Lung microvascular endothelial cell (primary cell): ENCODE measurements around the gene CCL2. TPM values are rescaled to one million over a fixed set of nuclear protein-coding genes. Genes with fewer than 3 reads are reported as not detected.
"Not testable (repeated sequence)": the region's sequence is repeated elsewhere in the genome, so short reads cannot be mapped to it uniquely, and the experiment has no call there.

Experiments used
- DNase-seq, 2 donors: peaks; one replicate each; pipeline versions ENCODE4 v3.0.0 to v3.0.0-alpha.2; 2010; ENCODE audit warnings: low read depth in 2 of 2
- total RNA-seq: library from RNA; depleted of rRNA; stranded (reverse); fragments of >200 nt; gene quantifications from 2 replicates; pipeline ENCODE4 v1.2.1, GENCODE V29; 2014

Gene CCL2
- 75.8 and 137 TPM in 2 replicates for total RNA-seq

DNA sequence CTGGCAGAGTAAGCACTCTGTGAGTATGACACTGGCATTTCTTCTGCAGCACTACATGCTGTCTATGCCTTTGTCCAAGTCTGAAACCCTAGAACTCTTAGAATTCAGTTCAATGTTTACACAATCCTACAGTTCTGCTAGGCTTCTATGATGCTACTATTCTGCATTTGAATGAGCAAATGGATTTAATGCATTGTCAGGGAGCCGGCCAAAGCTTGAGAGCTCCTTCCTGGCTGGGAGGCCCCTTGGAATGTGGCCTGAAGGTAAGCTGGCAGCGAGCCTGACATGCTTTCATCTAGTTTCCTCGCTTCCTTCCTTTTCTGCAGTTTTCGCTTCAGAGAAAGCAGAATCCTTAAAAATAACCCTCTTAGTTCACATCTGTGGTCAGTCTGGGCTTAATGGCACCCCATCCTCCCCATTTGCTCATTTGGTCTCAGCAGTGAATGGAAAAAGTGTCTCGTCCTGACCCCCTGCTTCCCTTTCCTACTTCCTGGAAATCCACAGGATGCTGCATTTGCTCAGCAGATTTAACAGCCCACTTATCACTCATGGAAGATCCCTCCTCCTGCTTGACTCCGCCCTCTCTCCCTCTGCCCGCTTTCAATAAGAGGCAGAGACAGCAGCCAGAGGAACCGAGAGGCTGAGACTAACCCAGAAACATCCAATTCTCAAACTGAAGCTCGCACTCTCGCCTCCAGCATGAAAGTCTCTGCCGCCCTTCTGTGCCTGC is at the start of gene CCL2:
CCL2 (plus strand) TSS at position 635 of the 730 bp plus-strand sequence; CDS start at position 700, 65 bp downstream.
- peak; percentile 76 to 88 for DNase-seq

DNA sequence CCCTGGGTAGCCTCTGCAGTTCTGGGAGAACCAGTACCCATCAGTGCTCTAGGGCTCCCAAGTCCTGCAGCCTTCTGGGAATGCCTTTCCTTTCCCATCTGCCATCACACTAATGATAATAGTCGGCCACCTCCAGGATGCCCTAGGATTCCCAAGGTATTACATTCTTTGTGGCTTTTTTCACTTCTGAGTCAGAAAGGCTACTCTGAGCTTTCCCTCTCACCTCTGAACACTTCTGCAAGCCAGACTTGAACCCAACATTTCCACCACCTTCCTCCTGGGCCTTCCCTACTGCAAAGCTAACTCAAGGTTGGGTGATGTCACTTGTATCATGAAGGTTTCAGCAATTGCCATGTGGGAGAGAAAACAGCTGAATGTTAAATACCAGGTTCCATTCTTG is 49.7 kb upstream of the CCL2 start:
- DNase-seq, result no peak

- no peak for DNase-seq
Observed at GRCh38 chr17:34206569-34206968, 48.5 kb upstream of the CCL2 start.

DNA sequence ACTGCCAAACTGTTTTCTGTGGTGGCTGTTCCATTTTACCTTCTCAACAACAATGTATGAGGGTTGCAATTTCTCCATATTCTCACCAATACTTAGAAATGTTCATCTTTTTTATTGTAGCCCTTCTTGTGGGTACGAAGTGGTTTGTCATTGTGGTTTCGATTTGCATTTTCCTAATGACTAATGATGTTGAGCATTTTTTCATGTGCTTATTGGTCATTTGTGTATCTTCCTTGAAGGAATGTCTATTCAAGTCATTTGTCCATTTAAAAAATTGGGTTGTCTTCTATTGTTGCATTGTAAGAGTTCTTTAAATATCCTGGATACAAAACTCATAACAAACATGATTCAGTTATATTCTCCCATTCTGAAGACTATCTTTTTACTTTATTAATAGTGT is 47.5 kb upstream of the CCL2 start:
- DNase-seq, result no peak

GRCh38 chr17:34218748-34219147 is 36.3 kb upstream of the CCL2 start:
- DNase-seq, result no peak

DNA sequence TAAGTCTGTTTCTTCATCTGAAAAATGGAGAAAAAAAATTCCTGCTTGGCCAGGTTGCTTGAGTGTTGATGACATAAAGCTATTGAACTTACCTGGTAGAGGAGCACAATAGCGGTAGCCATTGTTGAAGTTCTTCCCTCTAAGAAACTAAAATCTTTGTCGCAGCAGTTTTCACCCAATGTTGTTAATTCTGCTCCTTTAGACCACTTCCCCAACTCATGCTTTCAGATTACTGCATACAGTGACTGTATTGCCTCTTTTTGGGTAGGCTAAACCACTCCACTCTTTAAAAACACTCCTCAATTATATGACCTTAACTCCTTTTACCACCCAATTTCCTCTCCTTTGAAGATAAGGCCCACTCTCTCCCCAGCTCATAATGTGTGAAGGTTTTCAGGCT is 35.7 kb upstream of the CCL2 start:
- no peak for DNase-seq

- no peak for DNase-seq
Observed at GRCh38 chr17:34220045-34220751, 34.9 kb upstream of the CCL2 start.

DNA sequence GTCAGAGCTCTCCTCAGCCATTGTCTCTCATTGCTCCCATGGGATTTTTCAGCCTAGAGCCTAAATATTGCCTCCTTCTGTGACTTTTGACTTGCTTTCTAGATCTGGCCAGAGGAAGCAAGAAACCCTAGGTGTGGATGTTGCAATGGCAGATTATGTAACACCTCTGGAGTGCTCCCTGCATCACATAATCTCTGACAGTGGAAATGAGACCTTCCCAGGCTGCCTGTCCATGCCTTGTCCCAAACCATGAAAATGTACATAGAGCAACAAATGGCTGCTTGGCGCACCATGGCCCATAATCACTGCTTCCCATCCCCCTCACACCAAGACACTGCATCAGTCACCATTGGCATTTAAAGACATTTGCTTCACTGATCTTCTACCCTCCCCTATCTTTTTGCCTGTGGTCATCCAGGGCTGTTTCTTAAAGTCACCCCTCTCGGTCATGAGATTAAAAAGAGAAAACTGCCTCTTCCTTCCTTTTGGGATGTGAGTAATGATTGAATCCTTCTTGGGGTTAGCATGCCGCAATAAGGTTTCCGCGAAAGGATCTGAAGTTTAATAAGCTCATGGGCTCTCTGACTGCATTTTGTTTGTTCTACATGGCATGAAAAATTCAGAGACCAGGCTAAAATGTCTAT is 34.2 kb upstream of the CCL2 start:
- peak in 1 of 2 donors; percentile 25 for DNase-seq

GRCh38 chr17:34221411-34221810 is 33.7 kb upstream of the CCL2 start:
- no peak for DNase-seq

GRCh38 chr17:34222722-34223497 is 32.2 kb upstream of the CCL2 start:
- no peak for DNase-seq

- DNase-seq, result no peak
Observed at GRCh38 chr17:34225046-34225445, 30.0 kb upstream of the CCL2 start.

DNA sequence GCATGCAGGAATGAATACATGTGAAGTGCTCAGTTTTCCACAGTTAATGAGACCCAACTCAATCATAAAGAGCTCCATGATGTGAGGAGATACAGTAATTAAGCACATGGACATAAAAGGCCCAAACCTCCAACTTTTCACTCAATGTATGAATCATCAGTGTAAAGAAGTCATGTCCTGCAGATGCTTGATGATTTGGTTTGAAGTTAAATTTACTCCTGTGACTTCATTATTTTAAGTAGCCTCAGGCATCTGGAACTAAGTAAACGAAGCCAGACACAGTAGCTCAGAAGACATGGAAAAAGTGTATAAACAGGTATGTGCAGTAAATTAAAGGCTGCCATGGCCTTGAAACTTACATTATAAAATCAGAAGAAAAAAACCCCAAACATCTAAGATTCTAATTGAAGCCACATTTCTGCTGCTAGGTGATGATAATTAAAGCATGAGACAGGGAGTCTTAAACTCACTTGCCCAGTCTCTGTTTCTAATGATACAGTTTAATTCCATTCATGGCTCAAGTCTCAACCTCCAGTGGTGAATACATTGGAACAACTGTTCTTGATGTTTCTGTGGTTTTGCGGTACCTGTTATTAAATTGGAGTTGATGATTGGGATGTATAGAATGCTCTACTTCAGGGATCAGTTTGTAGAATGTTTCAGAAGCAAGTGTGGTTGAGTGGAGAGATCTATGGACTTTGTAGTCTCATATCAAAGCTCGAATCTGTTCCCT is 28.9 kb upstream of the CCL2 start:
- no peak for DNase-seq

GRCh38 chr17:34226744-34227034 is 28.4 kb upstream of the CCL2 start:
- DNase-seq, result no peak

DNA sequence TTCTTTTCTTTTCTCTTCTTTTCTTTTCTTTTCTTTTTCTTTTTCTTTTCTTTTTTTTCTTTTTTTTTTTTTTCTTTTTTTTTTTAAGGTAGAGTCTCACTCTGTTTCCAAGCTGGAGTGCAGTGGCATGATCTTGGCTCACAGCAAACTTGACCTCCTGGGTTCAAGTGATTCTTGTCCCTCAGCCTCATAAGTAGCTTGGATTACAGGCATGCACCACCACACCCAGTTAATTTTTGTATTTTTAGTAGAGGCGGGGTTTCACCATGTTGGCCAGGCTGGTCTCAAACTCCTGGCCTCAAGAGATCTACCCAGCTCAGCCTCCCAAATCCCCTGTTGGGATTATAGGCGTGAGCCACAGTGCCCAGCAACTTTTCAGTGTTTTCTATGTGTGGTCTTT is 27.8 kb upstream of the CCL2 start:
- not testable (repeated sequence) for DNase-seq

GRCh38 chr17:34227707-34228106 is 27.4 kb upstream of the CCL2 start:
- no peak for DNase-seq

- no peak for DNase-seq
Observed at GRCh38 chr17:34228781-34229180, 26.3 kb upstream of the CCL2 start.

DNA sequence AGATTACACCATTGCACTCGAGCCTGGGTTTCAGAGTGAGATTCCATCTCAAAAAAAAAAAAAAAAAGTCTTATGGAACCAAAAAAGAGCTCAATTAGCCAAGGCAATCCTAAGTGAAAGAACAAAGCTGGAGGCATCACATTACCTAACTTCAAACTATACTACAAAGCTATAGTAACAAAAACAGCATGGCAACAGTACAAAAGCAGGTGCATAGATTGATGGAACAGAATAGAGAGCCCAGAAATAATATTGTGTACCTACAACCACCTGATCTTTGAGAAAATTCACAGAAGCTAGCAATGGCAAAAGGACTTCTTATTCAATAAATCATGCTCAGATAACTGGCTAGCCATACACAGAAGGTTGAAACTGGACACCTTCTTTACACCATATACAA is 24.7 kb upstream of the CCL2 start:
- no peak for DNase-seq

GRCh38 chr17:34234616-34235015 is 20.5 kb upstream of the CCL2 start:
- DNase-seq, result no peak

DNA sequence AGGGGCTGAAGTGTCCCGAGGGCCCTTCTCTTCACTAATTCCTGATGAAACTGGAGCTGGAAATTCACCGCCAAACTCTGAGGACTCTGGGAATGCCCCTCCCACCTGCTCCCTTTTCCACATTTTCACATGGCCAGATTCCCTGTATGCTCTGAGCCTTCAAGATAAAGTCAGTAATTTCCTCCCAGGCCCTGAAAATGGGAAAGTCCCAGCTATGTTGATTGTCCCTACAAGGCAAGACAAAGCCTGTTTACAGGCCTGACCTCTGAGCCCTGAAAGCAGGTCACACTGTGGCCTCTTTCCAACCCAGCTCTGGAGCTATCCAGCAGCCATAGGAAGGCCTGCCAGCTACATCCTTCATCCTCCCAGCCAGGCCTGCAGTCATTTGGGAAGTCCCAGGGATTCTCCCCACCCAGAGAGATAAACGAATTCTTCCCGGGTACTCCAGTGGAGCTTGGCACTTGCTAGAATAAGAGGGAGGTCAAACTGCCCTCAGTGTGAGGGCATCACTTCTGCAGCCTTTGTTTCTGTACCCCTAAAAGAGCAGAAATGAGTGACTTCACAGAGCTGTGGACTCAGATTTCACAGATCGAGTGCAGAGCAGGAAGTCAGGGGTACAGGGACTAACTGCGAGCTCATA is 19.6 kb upstream of the CCL2 start:
- DNase-seq, result peak; percentile 73 to 89

GRCh38 chr17:34236281-34236892 is 18.7 kb upstream of the CCL2 start:
- no peak for DNase-seq
